Liver (tissue), 3 donors: ENCODE data around the gene RAB9B.

Experiments used
- NR2F2 ChIP-seq: IDR thresholded peaks from 2 replicates; pipeline ENCODE4 v1.6.1; 2016; ENCODE audit warnings: antibody characterized with exemption
- TF ChIP-seq, protein P1 (sequence below): fragments of 150-350 bp; IDR thresholded peaks from 2 replicates; pipeline ENCODE4 v1.5.1; 2017; ENCODE audit warnings: improper control_type of control experiment, low read depth, low read length; ENCODE audit not compliant: missing input control
- TF ChIP-seq, protein P2 (sequence below): IDR thresholded peaks from 2 replicates; pipeline ENCODE4 v1.6.1; 2016; ENCODE audit warnings: antibody characterized with exemption
- TF ChIP-seq, protein P3 (sequence below): IDR thresholded peaks from 2 replicates; pipeline ENCODE4 v1.6.1; 2016; ENCODE audit warnings: antibody characterized with exemption, mild to moderate bottlenecking
- donor health status: healthy.
- donor health status: healthy.

DNA sequence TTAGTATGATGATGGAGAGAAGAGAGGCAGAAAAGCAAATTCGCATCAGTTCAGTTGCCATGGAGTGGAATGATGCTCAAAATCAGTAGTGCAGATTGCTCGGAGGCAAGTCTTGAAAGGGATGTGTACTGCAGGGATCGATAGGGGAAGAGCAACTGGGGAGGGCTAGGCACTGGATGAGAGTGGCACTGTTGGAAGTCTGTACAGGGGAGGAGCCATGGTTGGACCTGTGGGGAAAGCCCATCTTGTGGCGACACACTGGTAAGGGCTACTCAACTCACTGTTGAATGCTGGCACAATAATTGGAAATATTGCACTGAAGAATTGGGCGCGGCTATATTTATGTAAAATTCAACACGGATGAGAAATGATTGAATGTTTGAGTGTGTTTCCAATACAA is 1.2 kb downstream of the RAB9B start:
- TF ChIP-seq, protein P1, sequence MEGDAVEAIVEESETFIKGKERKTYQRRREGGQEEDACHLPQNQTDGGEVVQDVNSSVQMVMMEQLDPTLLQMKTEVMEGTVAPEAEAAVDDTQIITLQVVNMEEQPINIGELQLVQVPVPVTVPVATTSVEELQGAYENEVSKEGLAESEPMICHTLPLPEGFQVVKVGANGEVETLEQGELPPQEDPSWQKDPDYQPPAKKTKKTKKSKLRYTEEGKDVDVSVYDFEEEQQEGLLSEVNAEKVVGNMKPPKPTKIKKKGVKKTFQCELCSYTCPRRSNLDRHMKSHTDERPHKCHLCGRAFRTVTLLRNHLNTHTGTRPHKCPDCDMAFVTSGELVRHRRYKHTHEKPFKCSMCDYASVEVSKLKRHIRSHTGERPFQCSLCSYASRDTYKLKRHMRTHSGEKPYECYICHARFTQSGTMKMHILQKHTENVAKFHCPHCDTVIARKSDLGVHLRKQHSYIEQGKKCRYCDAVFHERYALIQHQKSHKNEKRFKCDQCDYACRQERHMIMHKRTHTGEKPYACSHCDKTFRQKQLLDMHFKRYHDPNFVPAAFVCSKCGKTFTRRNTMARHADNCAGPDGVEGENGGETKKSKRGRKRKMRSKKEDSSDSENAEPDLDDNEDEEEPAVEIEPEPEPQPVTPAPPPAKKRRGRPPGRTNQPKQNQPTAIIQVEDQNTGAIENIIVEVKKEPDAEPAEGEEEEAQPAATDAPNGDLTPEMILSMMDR: no peak
- TF ChIP-seq, protein P2, sequence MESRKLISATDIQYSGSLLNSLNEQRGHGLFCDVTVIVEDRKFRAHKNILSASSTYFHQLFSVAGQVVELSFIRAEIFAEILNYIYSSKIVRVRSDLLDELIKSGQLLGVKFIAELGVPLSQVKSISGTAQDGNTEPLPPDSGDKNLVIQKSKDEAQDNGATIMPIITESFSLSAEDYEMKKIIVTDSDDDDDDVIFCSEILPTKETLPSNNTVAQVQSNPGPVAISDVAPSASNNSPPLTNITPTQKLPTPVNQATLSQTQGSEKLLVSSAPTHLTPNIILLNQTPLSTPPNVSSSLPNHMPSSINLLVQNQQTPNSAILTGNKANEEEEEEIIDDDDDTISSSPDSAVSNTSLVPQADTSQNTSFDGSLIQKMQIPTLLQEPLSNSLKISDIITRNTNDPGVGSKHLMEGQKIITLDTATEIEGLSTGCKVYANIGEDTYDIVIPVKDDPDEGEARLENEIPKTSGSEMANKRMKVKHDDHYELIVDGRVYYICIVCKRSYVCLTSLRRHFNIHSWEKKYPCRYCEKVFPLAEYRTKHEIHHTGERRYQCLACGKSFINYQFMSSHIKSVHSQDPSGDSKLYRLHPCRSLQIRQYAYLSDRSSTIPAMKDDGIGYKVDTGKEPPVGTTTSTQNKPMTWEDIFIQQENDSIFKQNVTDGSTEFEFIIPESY: no peak
- no peak for TF ChIP-seq NR2F2
- TF ChIP-seq, protein P3, sequence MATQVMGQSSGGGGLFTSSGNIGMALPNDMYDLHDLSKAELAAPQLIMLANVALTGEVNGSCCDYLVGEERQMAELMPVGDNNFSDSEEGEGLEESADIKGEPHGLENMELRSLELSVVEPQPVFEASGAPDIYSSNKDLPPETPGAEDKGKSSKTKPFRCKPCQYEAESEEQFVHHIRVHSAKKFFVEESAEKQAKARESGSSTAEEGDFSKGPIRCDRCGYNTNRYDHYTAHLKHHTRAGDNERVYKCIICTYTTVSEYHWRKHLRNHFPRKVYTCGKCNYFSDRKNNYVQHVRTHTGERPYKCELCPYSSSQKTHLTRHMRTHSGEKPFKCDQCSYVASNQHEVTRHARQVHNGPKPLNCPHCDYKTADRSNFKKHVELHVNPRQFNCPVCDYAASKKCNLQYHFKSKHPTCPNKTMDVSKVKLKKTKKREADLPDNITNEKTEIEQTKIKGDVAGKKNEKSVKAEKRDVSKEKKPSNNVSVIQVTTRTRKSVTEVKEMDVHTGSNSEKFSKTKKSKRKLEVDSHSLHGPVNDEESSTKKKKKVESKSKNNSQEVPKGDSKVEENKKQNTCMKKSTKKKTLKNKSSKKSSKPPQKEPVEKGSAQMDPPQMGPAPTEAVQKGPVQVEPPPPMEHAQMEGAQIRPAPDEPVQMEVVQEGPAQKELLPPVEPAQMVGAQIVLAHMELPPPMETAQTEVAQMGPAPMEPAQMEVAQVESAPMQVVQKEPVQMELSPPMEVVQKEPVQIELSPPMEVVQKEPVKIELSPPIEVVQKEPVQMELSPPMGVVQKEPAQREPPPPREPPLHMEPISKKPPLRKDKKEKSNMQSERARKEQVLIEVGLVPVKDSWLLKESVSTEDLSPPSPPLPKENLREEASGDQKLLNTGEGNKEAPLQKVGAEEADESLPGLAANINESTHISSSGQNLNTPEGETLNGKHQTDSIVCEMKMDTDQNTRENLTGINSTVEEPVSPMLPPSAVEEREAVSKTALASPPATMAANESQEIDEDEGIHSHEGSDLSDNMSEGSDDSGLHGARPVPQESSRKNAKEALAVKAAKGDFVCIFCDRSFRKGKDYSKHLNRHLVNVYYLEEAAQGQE: no peak
